NCI-H345 treated with DMSO at 0.1 percent for 48 hours (cell line): ENCODE results near the gene MEPCE.

ENCODE experiments used
- DNase-seq: peaks from one replicate; lab custom pipeline; 2025; ENCODE audit not compliant: unreplicated experiment; lab: John Stamatoyannopoulos, UW

MEPCE gene

GRCh38 chr7:100402241-100402640, 27.4 kb upstream of the MEPCE start:
- DNase-seq, result no peak

GRCh38 chr7:100406767-100407166, 22.9 kb upstream of the MEPCE start:
- no peak for DNase-seq

DNA sequence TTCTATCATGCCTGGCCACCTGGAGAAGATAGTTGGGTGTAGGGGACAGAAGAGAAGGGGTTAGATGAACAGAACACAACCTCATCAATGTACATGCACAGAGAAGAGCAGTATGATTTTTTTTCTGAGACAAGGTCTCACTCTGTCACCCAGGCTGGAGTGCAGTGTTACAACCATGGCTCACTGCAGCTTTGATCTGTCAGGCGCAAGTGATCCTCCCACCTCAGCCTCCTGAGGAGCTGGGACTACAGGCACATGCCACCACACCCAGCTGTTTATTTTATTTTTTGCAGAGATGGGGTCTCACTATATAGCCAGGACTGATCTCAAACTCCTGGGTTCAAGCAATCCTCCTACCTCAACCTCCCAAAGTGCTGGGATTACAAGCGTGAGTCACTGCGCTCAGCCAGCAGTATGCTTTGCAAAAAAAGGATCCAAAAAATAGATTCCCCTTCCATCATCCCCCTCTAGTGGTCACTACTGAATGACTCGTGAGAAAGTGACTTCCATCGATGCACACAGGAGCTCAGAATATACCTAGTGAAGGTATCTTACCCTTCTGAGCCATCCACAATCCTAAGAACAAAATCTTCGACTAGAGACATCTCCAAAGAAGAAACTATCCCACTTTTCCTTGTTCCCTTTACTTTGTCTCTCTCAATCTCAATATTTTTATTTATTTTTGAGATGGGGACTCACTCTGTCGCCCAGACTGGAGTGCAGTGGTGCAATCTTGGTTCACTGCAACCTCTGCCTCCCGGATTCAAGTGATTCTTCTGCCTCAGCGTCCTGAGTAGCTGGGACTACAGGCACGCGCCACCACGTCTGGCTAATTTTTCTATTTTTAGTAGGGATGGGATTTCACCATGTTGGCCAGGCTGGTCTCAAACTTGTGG, 22.1 kb upstream of the MEPCE start:
- DNase-seq, result no peak

DNA sequence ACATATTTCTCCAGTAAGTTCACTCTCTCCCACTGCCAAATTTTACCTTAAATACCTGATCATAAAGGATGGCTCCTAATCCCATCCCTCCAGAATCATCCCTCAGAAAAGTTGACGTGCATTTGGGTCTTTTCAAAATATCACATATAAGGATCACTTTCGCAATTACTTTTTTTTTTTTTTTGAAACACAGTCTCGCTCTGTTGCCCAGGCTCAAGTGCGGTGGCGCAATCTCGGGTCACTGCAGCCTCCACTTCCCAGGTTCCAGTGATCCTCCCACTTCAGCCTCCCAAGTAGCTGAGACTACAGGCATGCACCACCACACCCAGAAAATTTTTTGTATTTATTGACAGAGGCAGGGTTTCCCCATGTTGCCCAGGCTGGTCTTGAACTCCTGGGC, 18.5 kb upstream of the MEPCE start:
- no peak for DNase-seq

GRCh38 chr7:100413346-100413745, 16.3 kb upstream of the MEPCE start:
- DNase-seq, result no peak

GRCh38 chr7:100413889-100414288, 15.7 kb upstream of the MEPCE start:
- DNase-seq, result no peak

- DNase-seq, result no peak
These were observed 14.2 kb upstream of the MEPCE start for GRCh38 chr7:100415448-100415847.

GRCh38 chr7:100418930-100419659, 10.5 kb upstream of the MEPCE start:
- no peak for DNase-seq

GRCh38 chr7:100419660-100420226, 9.9 kb upstream of the MEPCE start:
- DNase-seq, result no peak

GRCh38 chr7:100423315-100423714, 6.3 kb upstream of the MEPCE start:
- no peak for DNase-seq

GRCh38 chr7:100425347-100425746, 4.3 kb upstream of the MEPCE start:
- DNase-seq, result no peak

DNA sequence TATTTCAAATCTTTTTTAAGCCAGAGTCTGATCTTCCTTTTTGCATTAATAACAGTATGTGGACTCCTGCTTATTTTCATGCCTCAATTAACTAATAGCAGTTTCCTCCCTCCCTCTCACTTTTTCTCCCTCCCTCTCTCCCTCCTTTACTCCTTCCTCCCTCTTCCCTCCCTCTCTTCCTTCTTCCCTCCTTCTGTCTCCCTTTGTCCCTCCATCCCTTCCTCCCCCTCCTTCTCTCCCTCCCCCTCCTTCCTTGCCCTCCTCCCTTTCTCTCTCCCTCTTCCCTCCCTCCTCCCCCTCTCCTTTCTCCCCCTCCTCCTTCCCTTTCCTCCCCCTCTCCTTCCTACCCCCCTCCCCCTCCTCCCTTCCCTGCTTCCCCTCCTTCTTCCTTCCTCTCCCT, 3.1 kb upstream of the MEPCE start:
- DNase-seq, result no peak

DNA sequence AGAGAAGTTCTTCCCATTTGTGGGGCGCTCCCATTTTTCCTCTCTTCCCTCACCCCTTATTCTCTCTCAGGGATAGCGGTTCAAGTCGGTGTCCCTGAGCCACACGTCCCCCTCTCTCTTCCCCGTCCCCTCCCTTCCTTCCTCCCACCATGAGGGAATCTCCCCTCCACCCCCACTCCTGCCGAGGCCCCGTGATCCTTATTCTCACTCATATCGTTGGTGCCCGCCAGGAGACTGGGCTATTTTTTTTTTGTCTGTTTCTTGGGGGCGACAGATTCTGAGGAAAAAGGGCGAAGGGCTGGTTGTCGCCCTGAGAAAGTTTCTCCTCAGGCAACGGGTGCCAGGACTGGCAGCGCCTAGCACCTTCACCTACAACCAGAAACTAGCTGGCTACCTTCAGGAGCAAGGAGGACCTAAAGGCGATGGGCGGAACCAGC, 1.9 kb upstream of the MEPCE start:
- no peak for DNase-seq

DNA sequence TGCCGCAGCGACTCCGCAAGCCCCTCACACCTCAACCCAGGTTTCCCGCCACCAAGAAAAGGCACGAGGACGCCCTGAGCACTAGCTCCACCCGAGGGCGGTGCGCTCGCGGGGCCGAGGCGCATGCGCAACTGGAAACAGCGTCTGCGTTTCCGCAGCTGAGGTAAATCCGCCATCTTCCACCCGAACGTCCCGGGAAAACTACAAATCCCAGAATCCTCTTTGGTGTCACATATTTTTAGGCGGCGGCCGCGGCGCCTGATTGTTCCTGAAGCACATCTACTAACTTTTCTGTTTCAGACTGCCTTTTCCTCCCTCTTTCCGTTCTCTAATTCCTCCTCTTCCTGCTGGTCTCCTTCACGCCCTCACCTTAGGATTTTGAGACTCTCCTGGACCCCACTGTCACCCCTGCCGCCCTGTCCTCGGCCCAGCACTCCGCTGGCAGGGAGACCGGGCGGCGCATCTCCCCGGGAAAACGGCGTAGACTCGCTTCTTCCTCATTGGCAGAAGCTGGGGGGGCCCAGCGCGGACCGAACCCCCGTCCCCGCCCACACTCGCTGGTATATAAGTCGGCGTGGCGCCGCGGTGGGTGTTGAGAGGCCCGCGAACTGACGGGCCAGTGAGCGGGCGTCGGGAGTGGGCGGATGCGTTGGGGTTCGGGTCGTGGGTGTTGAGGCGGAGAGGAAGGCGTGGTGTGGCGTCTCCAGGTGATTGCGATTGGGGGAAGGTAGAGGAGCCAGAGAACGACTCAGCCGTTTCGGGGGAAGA, 1.2 kb upstream of the MEPCE start, which contains the start of gene ZCWPW1:
Gene ZCWPW1 (minus strand): TSS at position 505 of the 768 bp plus-strand sequence. CDS start 8,054 bp downstream, outside the sequence.
- DNase-seq, result peak; percentile 94

DNA sequence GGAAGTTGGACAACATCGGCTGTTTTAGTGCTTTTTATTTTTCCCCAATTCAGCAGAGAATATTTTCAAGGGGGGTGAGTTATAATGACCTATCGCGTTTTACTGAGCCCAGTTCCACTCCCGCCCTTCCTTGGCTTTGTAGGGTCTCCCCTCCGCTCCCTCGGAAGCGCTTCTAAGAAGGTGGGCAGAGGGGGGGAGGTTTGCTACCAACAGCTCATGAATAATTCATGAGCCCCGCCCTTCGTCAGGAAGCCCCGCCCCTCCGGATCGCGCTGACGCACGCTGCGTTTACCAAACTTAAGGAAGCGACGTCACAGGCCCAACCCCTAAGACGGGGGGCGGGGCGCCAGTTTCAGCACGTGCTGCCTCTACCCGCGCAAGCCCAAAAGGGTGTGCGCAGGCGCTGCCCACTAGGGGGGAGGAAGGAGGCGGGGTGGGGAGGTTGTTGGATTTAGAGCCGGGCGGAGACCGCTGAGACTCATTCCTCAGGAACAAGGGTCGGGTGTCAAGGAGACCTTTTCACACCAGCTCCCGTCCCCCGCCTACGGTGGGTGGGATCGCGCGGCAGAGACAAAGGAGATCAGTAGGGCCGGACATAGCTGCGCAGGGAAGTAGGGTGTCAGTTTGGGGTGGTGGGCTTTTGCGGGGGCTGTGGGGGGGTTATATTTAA, 529 bp upstream of the MEPCE start:
- DNase-seq, result peak; percentile 93

DNA sequence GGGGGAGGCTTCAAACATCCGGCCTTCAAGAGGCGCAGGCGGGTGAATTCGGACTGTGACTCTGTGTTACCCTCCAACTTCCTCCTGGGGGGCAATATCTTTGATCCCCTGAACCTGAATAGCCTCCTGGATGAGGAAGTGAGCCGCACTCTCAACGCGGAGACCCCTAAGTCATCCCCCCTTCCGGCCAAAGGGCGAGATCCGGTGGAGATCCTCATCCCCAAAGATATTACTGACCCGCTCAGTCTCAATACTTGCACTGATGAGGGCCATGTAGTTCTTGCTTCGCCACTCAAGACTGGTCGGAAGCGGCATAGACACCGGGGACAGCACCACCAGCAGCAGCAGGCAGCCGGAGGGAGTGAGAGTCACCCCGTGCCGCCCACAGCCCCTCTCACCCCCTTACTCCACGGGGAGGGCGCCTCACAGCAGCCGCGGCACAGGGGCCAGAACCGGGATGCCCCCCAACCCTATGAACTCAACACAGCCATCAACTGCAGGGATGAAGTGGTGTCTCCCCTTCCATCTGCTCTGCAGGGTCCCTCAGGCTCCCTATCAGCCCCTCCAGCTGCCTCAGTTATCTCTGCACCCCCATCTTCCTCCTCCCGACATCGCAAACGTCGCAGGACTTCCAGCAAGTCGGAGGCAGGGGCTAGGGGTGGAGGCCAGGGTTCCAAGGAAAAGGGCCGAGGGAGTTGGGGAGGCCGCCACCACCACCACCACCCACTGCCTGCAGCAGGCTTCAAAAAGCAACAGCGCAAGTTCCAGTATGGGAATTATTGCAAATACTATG, 1.1 kb downstream of the MEPCE start:
- DNase-seq, result no peak

GRCh38 chr7:100431286-100431735, 1.7 kb downstream of the MEPCE start:
- no peak for DNase-seq

DNA sequence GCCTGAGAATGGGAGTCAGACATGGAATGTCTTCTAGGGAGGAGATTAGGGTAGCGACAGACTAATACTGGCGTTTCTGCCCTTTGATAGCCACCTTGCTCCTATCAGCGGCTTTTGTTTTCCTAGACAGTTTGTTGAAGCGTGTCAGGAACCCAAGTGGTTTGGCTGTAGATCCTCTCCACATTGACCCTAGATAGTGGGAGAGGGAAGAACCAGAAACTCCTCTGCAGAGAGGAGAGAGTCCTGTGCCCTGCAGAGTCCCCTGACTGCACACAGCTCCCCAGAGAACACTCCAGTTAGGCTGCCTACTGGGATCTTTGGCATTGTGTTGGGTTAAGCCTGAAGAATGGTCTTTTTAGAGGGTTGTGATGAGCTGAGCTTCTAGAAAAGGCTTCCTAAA, 2.4 kb downstream of the MEPCE start:
- no peak for DNase-seq

GRCh38 chr7:100432621-100433275, 3.1 kb downstream of the MEPCE start:
- DNase-seq, result no peak
